ENCODE measurements around the gene DNAJC1. TPM values are rescaled to one million over a fixed set of nuclear protein-coding genes. Genes with fewer than 3 reads are reported as not detected.

Gene DNAJC1
- total and polyA plus RNA-seq, 4 experiments from 2014 or later = 13.0 to 22.0 (median 15.8) TPM

DNA sequence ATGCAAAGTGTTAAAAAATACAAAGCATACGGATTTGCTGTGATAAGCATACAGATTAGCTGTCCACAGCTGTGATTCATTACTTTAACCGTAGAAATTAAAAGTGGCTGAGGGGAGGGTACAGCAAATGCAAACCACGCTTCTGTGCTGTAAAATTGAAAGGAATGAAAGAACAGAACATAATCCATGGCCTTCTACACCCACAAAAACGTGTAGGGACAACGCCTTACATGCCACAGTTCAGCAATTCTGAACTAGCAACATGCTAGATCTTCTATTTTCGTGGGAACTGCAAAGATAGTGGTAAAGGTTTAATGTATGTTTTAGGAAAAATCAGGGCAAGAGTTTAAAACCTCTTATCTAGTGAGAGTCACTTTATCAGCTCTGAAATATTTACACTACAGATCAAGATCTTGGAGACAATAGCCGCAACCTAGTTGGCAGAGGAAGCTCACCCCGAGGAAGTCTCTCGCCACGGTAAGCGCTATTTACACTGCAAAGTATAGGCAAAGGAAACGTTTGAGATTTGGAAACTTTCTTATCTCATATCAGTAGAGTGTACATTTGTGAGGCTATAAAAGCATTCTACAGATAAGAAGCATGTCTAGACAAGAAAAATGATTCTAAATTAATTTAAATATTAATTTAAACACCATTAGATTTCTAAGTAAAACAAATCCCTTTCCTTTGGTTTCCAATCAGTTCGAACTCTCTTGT lies 275.9 kb downstream of the DNAJC1 start:
- H3K36me3 Mint-ChIP-seq = peaks cover 20 to 42% of the 10 kb centered on the region in 2 donors
- no peaks in the 10 kb centered on the region for H3K9me3 Mint-ChIP-seq
- Histone ChIP-seq H3K27ac (ENCODE audit: low read depth, low read length) (no peak overlapping the region), H3K9me3 (ENCODE audit: control insufficient read depth in 1 of 2, low read length in 2 of 2) (no peaks in the 10 kb centered on the region), H3K4me3 (ENCODE audit: low read length in 2 of 2) (no peak overlapping the region), H3K36me3 (ENCODE audit: insufficient read depth, low read length) (peaks cover 8% of the 10 kb centered on the region), H3K27me3 (ENCODE audit: insufficient read depth, low read length) (no peaks in the 10 kb centered on the region), H3K4me1 (ENCODE audit: insufficient read depth, low read length) (peaks cover 26% of the 10 kb centered on the region)
- H3K27me3 Mint-ChIP-seq = no peaks in the 10 kb centered on the region
- DNase-seq = peak in 2 of 5 donors; percentile 6 to 26
- ChIA-PET CTCF (ENCODE audit: partially characterized antibody) (interaction anchor here (1.0 kb wide), 1 partner anchor 232 kb away, joined by 3 read pairs; no protein-coding TSS in a partner anchor), POLR2A (ENCODE audit: partially characterized antibody) (no interaction called here)
- intact Hi-C loops (cut with micrococcal nuclease) = no loop called here
- peak overlapping the region in 6 of 7 donors; percentile 12 to 77 (median 46) for H3K27ac Mint-ChIP-seq
- H3K4me3 Mint-ChIP-seq = peak overlapping the region in 6 of 8 donors; percentile 4 to 67 (median 50)
- peaks cover 28 to 47% (median 33%) of the 10 kb centered on the region in 4 donors for H3K4me1 Mint-ChIP-seq

DNA sequence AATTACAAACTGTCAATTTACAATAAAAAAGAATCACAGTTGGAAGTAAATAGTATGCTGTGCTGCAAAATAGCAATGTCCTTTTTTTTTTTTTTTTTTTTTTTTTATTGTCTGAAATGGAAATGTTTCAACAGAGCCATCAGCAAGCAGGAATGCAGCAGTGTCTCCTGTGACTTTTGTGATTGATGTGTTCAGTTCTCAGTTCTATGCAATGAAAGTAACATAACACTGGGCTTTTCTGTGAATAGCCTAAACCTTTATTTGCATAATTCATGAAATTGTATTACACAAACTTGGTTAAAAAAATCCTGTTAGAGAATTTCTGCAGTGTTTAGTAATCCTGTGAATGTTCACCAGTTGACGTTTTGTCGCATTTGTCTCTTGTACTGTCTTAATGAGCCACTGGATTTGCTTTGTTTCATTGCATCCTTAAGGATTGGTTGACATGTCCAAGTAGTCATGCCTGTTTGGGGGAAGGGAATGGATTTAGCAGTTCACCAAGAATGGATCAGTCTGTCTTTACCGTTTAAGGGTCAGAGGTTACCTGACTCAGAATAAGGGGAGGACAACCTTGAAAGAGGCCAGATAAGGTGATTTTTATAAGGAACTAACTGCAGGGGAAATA lies 276.8 kb downstream of the DNAJC1 start:
- no peak for DNase-seq
- peaks cover 22 to 39% of the 10 kb centered on the region in 2 donors for H3K36me3 Mint-ChIP-seq
- CTCF ChIA-PET (ENCODE audit: partially characterized antibody) = no interaction called here
- no peak overlapping the region for H3K27ac ChIP-seq (ENCODE audit: low read depth, low read length)
- no peaks in the 10 kb centered on the region for H3K27me3 Mint-ChIP-seq
- no peak overlapping the region for H3K27ac Mint-ChIP-seq
- POLR2A ChIA-PET (ENCODE audit: partially characterized antibody) = no interaction called here
- H3K27me3 ChIP-seq (ENCODE audit: insufficient read depth, low read length) = no peaks in the 10 kb centered on the region
- peaks cover 27 to 43% (median 34%) of the 10 kb centered on the region in 4 donors for H3K4me1 Mint-ChIP-seq
- H3K36me3 ChIP-seq (ENCODE audit: insufficient read depth, low read length) = peaks cover 8% of the 10 kb centered on the region
- intact Hi-C loops (cut with micrococcal nuclease) = no loop called here
- no peak overlapping the region for H3K4me3 ChIP-seq (ENCODE audit: low read length in 2 of 2)
- H3K9me3 Mint-ChIP-seq = no peaks in the 10 kb centered on the region
- H3K4me1 ChIP-seq (ENCODE audit: insufficient read depth, low read length) = peaks cover 26% of the 10 kb centered on the region
- H3K4me3 Mint-ChIP-seq = no peak overlapping the region
- H3K9me3 ChIP-seq (ENCODE audit: control insufficient read depth in 1 of 2, low read length in 2 of 2) = no peaks in the 10 kb centered on the region

DNA sequence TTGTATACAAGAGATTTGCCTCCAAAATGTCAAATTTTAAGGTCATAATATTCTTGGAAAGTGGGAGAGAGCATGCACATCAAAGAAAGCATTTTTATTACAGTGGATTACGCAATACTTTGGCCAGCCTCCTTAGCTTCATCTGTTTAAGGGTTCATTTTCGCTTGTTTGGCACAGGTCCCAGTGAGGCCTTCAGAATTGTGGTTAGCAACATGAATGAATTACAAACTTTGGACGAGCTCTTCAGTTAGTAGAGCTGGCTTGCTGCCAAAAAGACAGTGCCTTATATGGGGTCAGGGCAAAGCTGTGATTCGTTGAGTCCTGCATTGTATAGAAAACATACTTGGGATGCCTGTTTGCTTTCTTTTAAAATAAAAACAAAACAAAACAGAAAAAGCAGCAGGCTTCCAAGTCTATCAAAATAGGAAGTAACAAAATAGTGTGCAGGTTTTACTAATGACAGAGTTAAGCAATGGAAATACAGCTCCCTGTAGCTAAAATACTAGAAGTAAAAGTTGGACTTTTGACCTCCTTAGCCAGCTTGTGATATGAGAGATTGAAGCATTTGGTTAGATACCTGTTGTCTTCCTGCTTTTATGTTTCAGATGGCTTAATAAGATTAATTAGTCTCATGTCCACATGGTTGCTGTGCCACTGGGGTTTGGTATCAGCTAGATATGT lies 278.7 kb downstream of the DNAJC1 start:
- POLR2A ChIA-PET (ENCODE audit: partially characterized antibody) = interaction anchor here (0.7 to 2.0 kb wide), 4 partner anchors 9 to 229 kb away, joined by 3 to 5 read pairs (median 4); no protein-coding TSS in a partner anchor
- Histone ChIP-seq H3K27ac (ENCODE audit: low read depth, low read length) (no peak overlapping the region), H3K4me3 (ENCODE audit: low read length in 2 of 2) (no peak overlapping the region), H3K9me3 (ENCODE audit: control insufficient read depth in 1 of 2, low read length in 2 of 2) (no peaks in the 10 kb centered on the region), H3K27me3 (ENCODE audit: insufficient read depth, low read length) (no peaks in the 10 kb centered on the region), H3K36me3 (ENCODE audit: insufficient read depth, low read length) (peaks cover 8% of the 10 kb centered on the region), H3K4me1 (ENCODE audit: insufficient read depth, low read length) (peaks cover 26% of the 10 kb centered on the region)
- intact Hi-C loops (cut with micrococcal nuclease) = no loop called here
- Mint-ChIP-seq H3K36me3 (peaks cover 15 to 30% of the 10 kb centered on the region in 2 donors), H3K4me3 (peak overlapping the region in 2 of 8 donors; percentile 12 to 19), H3K27ac (peak overlapping the region in 3 of 7 donors; percentile 10 to 43 (median 25)), H3K9me3 (no peaks in the 10 kb centered on the region), H3K4me1 (peaks cover 25 to 43% (median 34%) of the 10 kb centered on the region in 4 donors), H3K27me3 (no peaks in the 10 kb centered on the region)
- peak; percentile 40 to 55 (median 48) for DNase-seq
- CTCF ChIA-PET (ENCODE audit: partially characterized antibody) = interaction anchor here (0.7 to 3.0 kb wide), 8 partner anchors 9 to 285 kb away, joined by 3 to 11 read pairs (median 4); no protein-coding TSS in a partner anchor

DNA sequence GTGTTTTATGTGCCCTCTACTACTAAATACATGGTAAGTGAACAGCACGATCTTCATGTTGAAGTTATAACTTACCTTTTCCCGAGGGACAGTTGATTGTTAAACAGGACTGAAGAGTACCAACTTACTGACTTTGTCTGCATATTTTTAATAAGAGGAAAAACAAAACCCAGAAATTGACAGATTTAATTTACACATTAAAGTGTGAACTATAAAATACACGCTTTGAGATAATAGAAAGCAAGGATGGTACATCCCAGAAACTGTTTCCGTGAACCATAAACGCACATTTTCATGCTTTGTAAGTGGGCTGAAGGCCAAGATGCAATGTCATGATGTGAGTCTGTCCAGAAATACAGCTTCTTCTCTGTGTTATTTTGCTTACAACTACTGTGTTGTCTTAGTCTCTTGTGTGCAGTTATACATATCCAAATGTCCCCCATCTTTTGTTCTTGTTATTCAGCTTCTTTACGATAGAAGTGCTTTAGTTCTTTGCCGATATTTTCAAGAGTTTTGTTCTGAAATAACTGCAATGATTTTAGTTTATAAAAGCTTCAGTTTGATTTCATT lies 279.4 kb downstream of the DNAJC1 start:
- Mint-ChIP-seq H3K27me3 (no peaks in the 10 kb centered on the region), H3K9me3 (no peaks in the 10 kb centered on the region), H3K4me3 (peak overlapping the region in 1 of 8 donors; percentile 12), H3K27ac (peak overlapping the region in 3 of 7 donors; percentile 25 to 77 (median 43)), H3K4me1 (peaks cover 27 to 43% (median 33%) of the 10 kb centered on the region in 4 donors), H3K36me3 (peaks cover 12 to 32% of the 10 kb centered on the region in 2 donors)
- Histone ChIP-seq H3K27ac (ENCODE audit: low read depth, low read length) (no peak overlapping the region), H3K36me3 (ENCODE audit: insufficient read depth, low read length) (peaks cover 8% of the 10 kb centered on the region), H3K4me3 (ENCODE audit: low read length in 2 of 2) (no peak overlapping the region), H3K9me3 (ENCODE audit: control insufficient read depth in 1 of 2, low read length in 2 of 2) (no peaks in the 10 kb centered on the region), H3K27me3 (ENCODE audit: insufficient read depth, low read length) (no peaks in the 10 kb centered on the region), H3K4me1 (ENCODE audit: insufficient read depth, low read length) (peaks cover 26% of the 10 kb centered on the region)
- ChIA-PET POLR2A (ENCODE audit: partially characterized antibody) (interaction anchor here (0.8 to 2.0 kb wide), 3 partner anchors 10 to 228 kb away, joined by 3 to 5 read pairs (median 4); no protein-coding TSS in a partner anchor), CTCF (ENCODE audit: partially characterized antibody) (interaction anchor here (0.7 to 3.0 kb wide), 5 partner anchors 14 to 286 kb away, joined by 3 to 11 read pairs (median 3); no protein-coding TSS in a partner anchor)
- intact Hi-C loops (cut with micrococcal nuclease) = no loop called here
- no peak for DNase-seq

DNA sequence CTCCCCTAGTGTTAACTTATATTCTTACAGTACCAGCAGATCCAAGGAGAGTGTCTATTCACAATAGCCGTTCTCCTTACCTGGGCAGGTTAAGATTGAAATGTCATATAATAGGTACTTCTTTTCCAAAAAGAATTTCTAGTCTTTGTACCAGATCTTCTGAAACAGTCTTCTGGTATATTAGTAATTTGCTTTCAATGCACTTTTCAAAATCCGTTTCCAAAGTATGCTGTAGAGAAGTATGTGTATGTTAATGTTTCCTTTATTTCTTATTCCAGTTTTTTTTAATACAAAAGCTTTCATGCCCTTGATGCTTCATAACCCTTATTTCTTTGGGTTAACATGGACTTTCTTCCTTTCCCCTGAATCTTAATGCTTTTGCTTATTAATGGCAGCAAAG lies 281.3 kb downstream of the DNAJC1 start:
- Mint-ChIP-seq H3K4me3 (no peak overlapping the region), H3K9me3 (no peaks in the 10 kb centered on the region), H3K4me1 (peaks cover 21 to 30% (median 25%) of the 10 kb centered on the region in 4 donors), H3K36me3 (peaks cover 18 to 32% of the 10 kb centered on the region in 2 donors), H3K27ac (no peak overlapping the region), H3K27me3 (no peaks in the 10 kb centered on the region)
- H3K27ac ChIP-seq (ENCODE audit: low read depth, low read length) = no peak overlapping the region
- no peak for DNase-seq
- peaks cover 8% of the 10 kb centered on the region for H3K36me3 ChIP-seq (ENCODE audit: insufficient read depth, low read length)
- no peak overlapping the region for H3K4me3 ChIP-seq (ENCODE audit: low read length in 2 of 2)
- no peaks in the 10 kb centered on the region for H3K27me3 ChIP-seq (ENCODE audit: insufficient read depth, low read length)
- CTCF ChIA-PET (ENCODE audit: partially characterized antibody) = no interaction called here
- intact Hi-C loops (cut with micrococcal nuclease) = loop anchor here (2.0 kb wide), 1 partner anchor 19 kb away; no protein-coding TSS in a partner anchor
- peaks cover 20% of the 10 kb centered on the region for H3K4me1 ChIP-seq (ENCODE audit: insufficient read depth, low read length)
- no peaks in the 10 kb centered on the region for H3K9me3 ChIP-seq (ENCODE audit: control insufficient read depth in 1 of 2, low read length in 2 of 2)
- POLR2A ChIA-PET (ENCODE audit: partially characterized antibody) = no interaction called here

DNA sequence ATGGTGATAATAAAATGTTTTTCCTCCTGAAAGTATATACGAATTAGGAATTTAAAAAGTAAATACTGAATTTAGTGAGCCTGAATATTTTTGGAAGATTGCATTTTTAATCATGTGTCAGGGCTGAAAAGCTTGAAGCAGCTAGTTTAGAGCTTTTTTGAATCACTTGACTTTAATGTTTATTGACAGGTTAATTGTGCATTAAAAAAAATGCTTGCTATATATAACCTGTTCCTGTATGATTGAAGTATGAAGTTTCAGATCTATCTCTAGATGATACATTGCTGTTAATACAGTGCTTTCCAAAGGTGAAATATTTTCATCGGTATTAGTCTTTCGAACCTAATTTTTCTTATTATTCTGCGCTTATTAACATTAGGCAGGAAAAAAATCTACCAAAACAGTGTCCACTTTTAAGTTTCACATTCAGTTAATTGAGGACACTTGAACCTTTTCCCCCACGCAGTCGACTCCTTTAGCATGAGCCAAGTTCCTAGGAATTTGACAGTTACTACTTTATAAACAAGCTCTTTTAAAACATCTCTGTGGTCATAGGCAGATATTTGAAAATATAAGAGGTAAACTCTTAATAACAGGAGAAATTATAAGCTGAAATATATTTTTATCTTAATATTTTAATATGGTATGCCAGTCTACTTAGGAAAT lies 282.4 kb downstream of the DNAJC1 start:
- H3K27me3 ChIP-seq (ENCODE audit: insufficient read depth, low read length) = no peaks in the 10 kb centered on the region
- Mint-ChIP-seq H3K4me1 (peaks cover 16 to 22% (median 20%) of the 10 kb centered on the region in 4 donors), H3K4me3 (no peak overlapping the region), H3K27ac (no peak overlapping the region), H3K27me3 (no peaks in the 10 kb centered on the region), H3K36me3 (peaks cover 16 to 30% of the 10 kb centered on the region in 2 donors), H3K9me3 (no peaks in the 10 kb centered on the region)
- intact Hi-C loops (cut with micrococcal nuclease) = no loop called here
- H3K27ac ChIP-seq (ENCODE audit: low read depth, low read length) = no peak overlapping the region
- no peak overlapping the region for H3K4me3 ChIP-seq (ENCODE audit: low read length in 2 of 2)
- peaks cover 11% of the 10 kb centered on the region for H3K4me1 ChIP-seq (ENCODE audit: insufficient read depth, low read length)
- H3K36me3 ChIP-seq (ENCODE audit: insufficient read depth, low read length) = peaks cover 4% of the 10 kb centered on the region
- no peak for DNase-seq
- no peaks in the 10 kb centered on the region for H3K9me3 ChIP-seq (ENCODE audit: control insufficient read depth in 1 of 2, low read length in 2 of 2)
- POLR2A ChIA-PET (ENCODE audit: partially characterized antibody) = no interaction called here
- CTCF ChIA-PET (ENCODE audit: partially characterized antibody) = interaction anchor here (1.2 to 1.9 kb wide), 2 partner anchors 10 to 13 kb away, joined by 3 to 13 read pairs; no protein-coding TSS in a partner anchor
